ENCODE data around the gene NLGN1. TPM values are rescaled to one million over a fixed set of nuclear protein-coding genes. Genes with fewer than 3 reads are reported as not detected.

Gene NLGN1
- total RNA-seq, 3 donors from 2014 or later = 0.43 to 14.3 (median 2.0) TPM

GRCh38 chr3:173614522-173614921 is 217.0 kb downstream of the NLGN1 start:
- DNase-seq = no peak
- ATAC-seq = no peak
- no peaks in the 10 kb centered on the region for H3K9me3 ChIP-seq
- H3K4me1 ChIP-seq (ENCODE audit: low read depth) = no peaks in the 10 kb centered on the region
- no peaks in the 10 kb centered on the region for H3K36me3 ChIP-seq (ENCODE audit: low read depth)
- TF ChIP-seq, protein P1, sequence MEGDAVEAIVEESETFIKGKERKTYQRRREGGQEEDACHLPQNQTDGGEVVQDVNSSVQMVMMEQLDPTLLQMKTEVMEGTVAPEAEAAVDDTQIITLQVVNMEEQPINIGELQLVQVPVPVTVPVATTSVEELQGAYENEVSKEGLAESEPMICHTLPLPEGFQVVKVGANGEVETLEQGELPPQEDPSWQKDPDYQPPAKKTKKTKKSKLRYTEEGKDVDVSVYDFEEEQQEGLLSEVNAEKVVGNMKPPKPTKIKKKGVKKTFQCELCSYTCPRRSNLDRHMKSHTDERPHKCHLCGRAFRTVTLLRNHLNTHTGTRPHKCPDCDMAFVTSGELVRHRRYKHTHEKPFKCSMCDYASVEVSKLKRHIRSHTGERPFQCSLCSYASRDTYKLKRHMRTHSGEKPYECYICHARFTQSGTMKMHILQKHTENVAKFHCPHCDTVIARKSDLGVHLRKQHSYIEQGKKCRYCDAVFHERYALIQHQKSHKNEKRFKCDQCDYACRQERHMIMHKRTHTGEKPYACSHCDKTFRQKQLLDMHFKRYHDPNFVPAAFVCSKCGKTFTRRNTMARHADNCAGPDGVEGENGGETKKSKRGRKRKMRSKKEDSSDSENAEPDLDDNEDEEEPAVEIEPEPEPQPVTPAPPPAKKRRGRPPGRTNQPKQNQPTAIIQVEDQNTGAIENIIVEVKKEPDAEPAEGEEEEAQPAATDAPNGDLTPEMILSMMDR (IDR thresholded peaks at IDR 0.05) = no peak
- intact Hi-C loops (cut with DNase I, micrococcal nuclease) = no loop called here
- H3K4me3 ChIP-seq = no peak overlapping the region

DNA sequence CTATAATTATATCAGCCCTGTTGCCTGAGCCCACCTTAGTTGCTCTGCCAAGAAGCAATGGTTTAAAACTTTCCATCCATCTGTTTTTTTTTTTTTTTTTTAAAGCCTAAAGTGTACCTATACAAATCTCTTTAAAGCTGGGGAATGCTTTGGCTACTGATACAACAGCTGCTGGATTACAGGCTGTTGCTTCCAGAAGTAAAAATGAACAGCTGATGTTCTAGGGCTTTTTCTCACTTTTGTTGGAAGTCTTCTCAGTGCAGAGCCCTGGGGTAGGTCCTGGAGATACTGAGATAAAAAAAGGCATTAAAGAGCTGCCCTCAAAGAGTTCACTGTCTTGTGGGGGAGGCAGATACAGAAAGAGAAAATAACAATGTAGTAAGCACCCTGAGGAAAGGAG is 218.1 kb downstream of the NLGN1 start:
- no peaks in the 10 kb centered on the region for H3K9me3 ChIP-seq
- H3K4me3 ChIP-seq = no peak overlapping the region
- ATAC-seq = no peak
- no peak for DNase-seq
- H3K4me1 ChIP-seq (ENCODE audit: low read depth) = no peaks in the 10 kb centered on the region
- H3K36me3 ChIP-seq (ENCODE audit: low read depth) = no peaks in the 10 kb centered on the region
- TF ChIP-seq, protein P1 (IDR thresholded peaks at IDR 0.05) = no peak
- intact Hi-C loops (cut with DNase I, micrococcal nuclease) = no loop called here

- ATAC-seq (no peak), DNase-seq (no peak)
- Histone ChIP-seq H3K4me1 (ENCODE audit: low read depth) (no peaks in the 10 kb centered on the region), H3K4me3 (no peak overlapping the region), H3K9me3 (no peaks in the 10 kb centered on the region), H3K36me3 (ENCODE audit: low read depth) (no peaks in the 10 kb centered on the region)
- intact Hi-C loops (cut with DNase I, micrococcal nuclease) = no loop called here
- TF ChIP-seq, protein P1 (IDR thresholded peaks at IDR 0.05) = no peak
Measured at GRCh38 chr3:173617490-173617889, 219.9 kb downstream of the NLGN1 start.

DNA sequence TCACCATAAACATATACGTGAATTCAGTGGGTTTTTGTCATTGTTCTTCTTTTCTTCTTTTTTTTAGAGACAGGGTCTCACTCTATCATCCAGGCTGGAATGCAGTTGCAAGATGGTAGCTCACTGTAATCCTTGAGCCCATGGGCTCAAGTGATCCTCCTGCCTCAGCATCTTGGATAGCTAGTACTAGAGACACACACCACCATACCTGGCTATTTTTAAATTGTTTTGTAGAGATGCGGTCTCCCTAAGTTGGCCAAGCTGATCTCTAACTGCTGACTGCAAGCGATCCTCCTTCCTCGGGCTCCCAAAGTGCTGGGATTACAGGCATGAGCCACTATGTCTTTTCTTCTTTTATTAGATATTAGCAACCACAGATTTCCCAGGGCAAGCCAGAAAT is 220.6 kb downstream of the NLGN1 start:
- no peak for ATAC-seq
- intact Hi-C loops (cut with DNase I, micrococcal nuclease) = no loop called here
- Histone ChIP-seq H3K4me3 (no peak overlapping the region), H3K36me3 (ENCODE audit: low read depth) (no peaks in the 10 kb centered on the region), H3K4me1 (ENCODE audit: low read depth) (no peaks in the 10 kb centered on the region), H3K9me3 (no peaks in the 10 kb centered on the region)
- TF ChIP-seq, protein P1 (IDR thresholded peaks at IDR 0.05) = no peak
- no peak for DNase-seq

DNA sequence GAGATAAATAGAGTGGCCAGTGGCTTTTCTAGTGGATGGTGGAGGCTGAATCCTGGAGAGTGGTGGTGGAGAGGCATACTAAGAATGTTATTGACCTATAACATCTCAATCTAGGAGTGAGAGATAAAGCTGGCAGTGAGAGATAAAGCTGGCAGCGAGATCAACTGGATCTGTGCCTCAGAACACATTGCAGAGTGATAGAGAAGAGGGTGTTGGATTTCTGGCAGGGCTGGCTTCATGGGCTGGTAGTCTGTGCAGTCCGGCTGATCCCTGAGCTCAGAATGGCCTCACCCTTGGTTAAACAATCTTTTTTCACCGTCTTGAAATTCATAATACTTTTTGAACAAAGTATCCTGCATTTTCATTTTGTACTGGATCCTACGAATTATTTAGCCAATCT is 221.2 kb downstream of the NLGN1 start:
- H3K4me3 ChIP-seq = no peak overlapping the region
- no peak for DNase-seq
- intact Hi-C loops (cut with DNase I, micrococcal nuclease) = no loop called here
- H3K9me3 ChIP-seq = no peaks in the 10 kb centered on the region
- TF ChIP-seq, protein P1 (IDR thresholded peaks at IDR 0.05) = no peak
- no peaks in the 10 kb centered on the region for H3K4me1 ChIP-seq (ENCODE audit: low read depth)
- H3K36me3 ChIP-seq (ENCODE audit: low read depth) = no peaks in the 10 kb centered on the region
- ATAC-seq = no peak

DNA sequence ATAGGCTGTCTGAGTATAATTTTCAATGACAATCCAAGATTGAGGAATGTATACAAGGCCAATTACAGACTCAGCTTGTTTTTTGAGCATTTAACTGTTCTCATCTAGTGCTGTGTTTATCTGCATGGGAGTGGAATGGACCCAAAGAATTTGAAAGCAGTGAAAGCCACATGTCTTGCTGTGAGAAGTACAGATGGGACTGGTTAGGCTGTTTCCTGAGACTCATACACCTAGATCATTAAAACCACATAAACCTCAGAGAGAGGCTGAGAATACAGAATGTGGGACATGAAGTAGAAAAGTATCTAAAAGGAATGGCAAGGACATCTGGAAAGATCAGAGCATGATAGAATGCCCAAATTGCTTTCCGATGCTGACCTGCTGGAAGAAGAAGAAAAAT is 224.6 kb downstream of the NLGN1 start:
- TF ChIP-seq, protein P1 (IDR thresholded peaks at IDR 0.05) = no peak
- no peaks in the 10 kb centered on the region for H3K4me1 ChIP-seq (ENCODE audit: low read depth)
- no peak overlapping the region for H3K4me3 ChIP-seq
- no peaks in the 10 kb centered on the region for H3K9me3 ChIP-seq
- DNase-seq = no peak
- no peaks in the 10 kb centered on the region for H3K36me3 ChIP-seq (ENCODE audit: low read depth)
- no peak for ATAC-seq
- intact Hi-C loops (cut with DNase I, micrococcal nuclease) = no loop called here
